GM21423 (cell line): ENCODE results near the gene PPP4R1.

Source experiments
- ATAC-seq: cut with Tn5 transposase; IDR thresholded peaks from one replicate; pipeline ENCODE4 v1.9.1; 2021; ENCODE audit warnings: mild to moderate bottlenecking, moderate library complexity; ENCODE audit not compliant: unreplicated experiment

Gene PPP4R1

DNA sequence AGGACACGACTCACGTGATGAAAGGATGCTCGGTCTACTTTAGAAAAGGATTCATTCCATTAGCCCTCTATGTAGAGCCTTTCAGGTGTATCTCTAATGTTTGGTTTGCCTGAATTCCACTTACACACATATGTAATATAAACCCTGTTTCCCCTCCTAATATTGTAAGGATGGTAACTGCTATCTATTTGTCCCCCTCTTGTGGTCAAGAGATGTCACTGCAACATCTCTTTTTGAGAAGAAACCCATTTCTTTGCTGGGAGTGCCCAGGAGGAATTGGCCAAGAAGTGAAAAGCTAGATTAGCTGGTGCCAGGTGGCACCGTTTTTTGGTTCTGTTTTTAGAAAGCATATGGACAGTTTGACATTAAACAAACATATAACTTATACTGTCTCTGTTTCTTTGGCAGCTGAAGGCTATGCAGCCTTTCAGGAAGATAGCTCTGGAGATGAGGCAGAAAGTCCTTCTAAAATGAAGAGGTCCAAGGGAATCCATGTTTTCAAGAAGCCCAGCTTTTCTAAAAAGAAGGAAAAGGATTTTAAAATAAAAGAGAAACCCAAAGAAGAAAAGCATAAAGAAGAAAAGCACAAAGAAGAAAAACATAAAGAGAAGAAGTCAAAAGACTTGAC lies 97.8 kb downstream of the PPP4R1 start:
- no peak for ATAC-seq

DNA sequence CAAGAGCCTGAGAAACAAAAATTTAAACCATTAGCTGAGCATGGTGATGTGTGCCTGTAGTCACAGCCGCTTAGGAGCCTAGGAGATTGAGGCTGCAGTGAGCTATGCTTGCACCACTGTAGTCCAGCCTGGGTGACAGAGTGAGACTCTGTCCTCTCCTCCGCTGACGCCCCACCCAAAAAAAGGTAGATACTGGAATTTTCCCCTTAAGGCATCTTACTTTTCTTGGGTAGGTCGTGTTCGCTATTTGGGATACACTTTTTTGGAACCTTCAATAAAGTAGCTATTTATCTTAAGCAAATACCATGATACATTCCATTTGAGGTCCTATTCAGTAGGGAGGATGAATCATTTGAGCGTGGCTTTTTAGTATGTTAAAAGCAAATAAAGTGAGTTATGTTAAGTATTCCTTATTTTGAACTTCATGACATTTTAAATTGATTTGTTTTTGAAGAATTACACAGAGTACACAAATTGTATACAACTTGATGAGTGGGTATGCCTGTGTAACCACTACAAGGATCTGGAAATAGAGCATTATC lies 100.3 kb downstream of the PPP4R1 start:
- ATAC-seq, result no peak

- no peak for ATAC-seq
These were observed 105.8 kb downstream of the PPP4R1 start for GRCh38 chr18:9508446-9509025.

- no peak for ATAC-seq
These were observed 106.7 kb downstream of the PPP4R1 start for GRCh38 chr18:9507565-9508088.

- no peak for ATAC-seq
These were observed 108.1 kb downstream of the PPP4R1 start for GRCh38 chr18:9506046-9506792.
